ENCODE measurements around the gene AGAP6. TPM values are rescaled to one million over a fixed set of nuclear protein-coding genes. Genes with fewer than 3 reads are reported as not detected.
"Not testable (repeated sequence)": the region's sequence is repeated elsewhere in the genome, so short reads cannot be mapped to it uniquely, and the experiment has no call there.

The AGAP6 gene
- polyA plus RNA-seq, 1 donor: 37.6 TPM

- DNase-seq: not testable (repeated sequence)
Measured at GRCh38 chr10:50024716-50025383, 36.6 kb downstream of the AGAP6 start.

- no peak for DNase-seq
Measured at GRCh38 chr10:50025627-50026026, 37.4 kb downstream of the AGAP6 start.

GRCh38 chr10:50027195-50027594 is 39.0 kb downstream of the AGAP6 start:
- no peak for DNase-seq

- no peak for DNase-seq
Measured at GRCh38 chr10:50033481-50033880, 45.3 kb downstream of the AGAP6 start.

GRCh38 chr10:50035337-50035736 is 47.1 kb downstream of the AGAP6 start:
- DNase-seq: not testable (repeated sequence)

- no peak for DNase-seq
Measured at GRCh38 chr10:50044941-50045664, 56.9 kb downstream of the AGAP6 start.

- not testable (repeated sequence) for DNase-seq
Measured at GRCh38 chr10:50046457-50046856, 58.3 kb downstream of the AGAP6 start.

- DNase-seq: not testable (repeated sequence)
Measured at GRCh38 chr10:50047594-50047993, 59.4 kb downstream of the AGAP6 start.

GRCh38 chr10:50051995-50052660 is 63.9 kb downstream of the AGAP6 start:
- not testable (repeated sequence) for DNase-seq

GRCh38 chr10:50052778-50053376 is 64.7 kb downstream of the AGAP6 start:
- not testable (repeated sequence) for DNase-seq

- DNase-seq: not testable (repeated sequence)
Measured at GRCh38 chr10:50055494-50056292, 67.5 kb downstream of the AGAP6 start.

- not testable (repeated sequence) for DNase-seq
Measured at GRCh38 chr10:50056654-50057053, 68.4 kb downstream of the AGAP6 start.

GRCh38 chr10:50058727-50059126 is 70.5 kb downstream of the AGAP6 start:
- DNase-seq: not testable (repeated sequence)

GRCh38 chr10:50059946-50060345 is 71.7 kb downstream of the AGAP6 start:
- not testable (repeated sequence) for DNase-seq

Other genes starting within 250 kb of the AGAP6 start
- 45.7 TPM for gene OGDHL, start 226.1 kb upstream of the AGAP6 start, polyA plus RNA-seq (ENCODE audit: insufficient read length)
- gene PARG, start 46.4 kb upstream of the AGAP6 start, polyA plus RNA-seq (ENCODE audit: insufficient read length): 42.7 TPM
- 22.7 TPM for gene TIMM23B, start 46.4 kb upstream of the AGAP6 start, polyA plus RNA-seq (ENCODE audit: insufficient read length)
- 91.0 TPM for gene WASHC2A, start 79.5 kb downstream of the AGAP6 start, polyA plus RNA-seq (ENCODE audit: insufficient read length)

Data from left kidney (tissue), 2 donors.